PC-9 (cell line): ENCODE results near the gene FAAH.

ENCODE experiments used
- CTCF ChIP-seq: fragments of 200-600 bp; sonication (generic); conservative IDR thresholded peaks from 2 replicates; pipeline ENCODE4 v1.6.1; 2017; ENCODE audit warnings: mixed run types, antibody characterized with exemption, mild to moderate bottlenecking, moderate library complexity
- EZH2 ChIP-seq: fragments of 200-600 bp; sonication (generic); IDR thresholded peaks from 2 replicates; pipeline ENCODE4 v1.8.0; 2017; ENCODE audit warnings: antibody characterized with exemption, low read depth

- TF ChIP-seq CTCF: no peak
- TF ChIP-seq EZH2: no peak
These were observed 50.3 kb downstream of the FAAH start for GRCh38 chr1:46444466-46444865.
